Common myeloid progenitor, CD34-positive (primary cell): ENCODE results near the gene CFAP58.
"Not testable (repeated sequence)": the region's sequence is repeated elsewhere in the genome, so short reads cannot be mapped to it uniquely, and the experiment has no call there.

ENCODE experiments used
- CTCF ChIA-PET: fragments of 350-600 bp; sonication (Branson Sonifier 250); formaldehyde crosslinking; loops from one replicate; lab custom pipeline; 2021; ENCODE audit warnings: antibody characterized with exemption; lab: Charles Lee
- POLR2A ChIA-PET: fragments of 350-600 bp; sonication (Branson Sonifier 250); formaldehyde crosslinking; loops from one replicate; lab custom pipeline; 2021; ENCODE audit warnings: antibody characterized with exemption; lab: Charles Lee
- DNase-seq, 3 donors: peaks; one replicate each; pipeline versions ENCODE4 v3.0.0 to v3.0.0-alpha.2; 2013
- H3K27ac ChIP-seq, 2 experiments: 1 replicate in 1 of 2; 2 replicates in 1 of 2; pipeline ENCODE4 v1.7.0; 2013; ENCODE audit warnings: inconsistent platforms in 2 of 2, low read length in 2 of 2, mild to moderate bottlenecking in 2 of 2, low read depth in 1 of 2, moderate library complexity in 1 of 2; ENCODE audit not compliant: severe bottlenecking in 2 of 2, insufficient read depth in 1 of 2, poor library complexity in 1 of 2
- H3K27me3 ChIP-seq, 5 experiments: replicated peaks in 2 of 5; 1 replicate in 3 of 5; 2 replicates in 2 of 5; pipeline versions ENCODE4 v1.6.1 to v1.7.0; 2013; ENCODE audit warnings: low read length in 4 of 5, mild to moderate bottlenecking in 2 of 5, moderate library complexity in 2 of 5, inconsistent platforms in 1 of 5; ENCODE audit not compliant: insufficient read depth in 5 of 5, control insufficient read depth in 4 of 5
- H3K36me3 ChIP-seq, 4 experiments: 1 replicate in 2 of 4; 2 replicates in 2 of 4; pipeline versions ENCODE4 v1.6.1 to v1.7.0; 2013; ENCODE audit warnings: low read length in 3 of 4, control low read depth in 1 of 4, mild to moderate bottlenecking in 1 of 4; ENCODE audit not compliant: control insufficient read depth in 4 of 4, insufficient read depth in 4 of 4
- H3K4me1 ChIP-seq, 4 experiments: 1 replicate in 3 of 4; 2 replicates in 1 of 4; pipeline versions ENCODE4 v1.6.1 to v1.7.1; 2013; ENCODE audit warnings: low read length in 3 of 4, mild to moderate bottlenecking in 3 of 4, control low read depth in 1 of 4, inconsistent platforms in 1 of 4, moderate library complexity in 1 of 4; ENCODE audit not compliant: control insufficient read depth in 4 of 4, insufficient read depth in 4 of 4; ENCODE audit errors: control extremely low read depth in 1 of 4
- H3K4me3 ChIP-seq, 7 experiments: 1 replicate in 4 of 7; 2 replicates in 3 of 7; pipeline versions ENCODE4 v1.5.1 to v1.7.0; 2013; ENCODE audit warnings: mild to moderate bottlenecking in 7 of 7, low read length in 6 of 7, moderate library complexity in 6 of 7, inconsistent platforms in 2 of 7, low read depth in 2 of 7, control low read depth in 1 of 7; ENCODE audit not compliant: insufficient read depth in 4 of 7, control insufficient read depth in 1 of 7; ENCODE audit errors: extremely low read depth in 1 of 7
- H3K9me3 ChIP-seq, 5 experiments: 1 replicate in 4 of 5; 2 replicates in 1 of 5; pipeline versions ENCODE4 v1.6.1 to v1.7.1; 2013; ENCODE audit warnings: low read length in 4 of 5, mild to moderate bottlenecking in 2 of 5, inconsistent platforms in 1 of 5, low read depth in 1 of 5, moderate library complexity in 1 of 5; ENCODE audit not compliant: control insufficient read depth in 4 of 5, insufficient read depth in 2 of 5; ENCODE audit errors: control extremely low read depth in 1 of 5
- WGBS: methylation state at CpG from one replicate; pipeline ENCODE4 v1.1.5; 2013; ENCODE audit not compliant: insufficient coverage; 5-methylcytosine and 5-hydroxymethylcytosine counted together

CFAP58 gene

GRCh38 chr10:104468818-104469217 is 115.2 kb downstream of the CFAP58 start:
- DNase-seq, H3K4me3 ChIP-seq, H3K27me3 ChIP-seq, CTCF ChIA-PET, POLR2A ChIA-PET, H3K27ac ChIP-seq, H3K36me3 ChIP-seq: not testable (repeated sequence)
- no CpG with 5 or more reads among the region's 2 CpGs for WGBS
- Histone ChIP-seq H3K4me1 (peaks cover 0 to 24% (median 3%) of the 10 kb centered on the region in 4 experiments), H3K9me3 (peaks cover 0 to 11% (median 5%) of the 10 kb centered on the region in 5 experiments)

- Histone ChIP-seq H3K27me3 (peaks cover 0 to 2% (median 0%) of the 10 kb centered on the region in 5 experiments), H3K9me3 (peaks cover 0 to 6% (median 0%) of the 10 kb centered on the region in 5 experiments), H3K4me1 (peaks cover 0 to 27% (median 3%) of the 10 kb centered on the region in 4 experiments), H3K4me3 (no peak overlapping the region), H3K36me3 (no peaks in the 10 kb centered on the region), H3K27ac (no peak overlapping the region)
- 100% methylated on average over 1 of the region's 1 CpG for WGBS
- ChIA-PET CTCF (interaction anchor here (1.4 to 2.1 kb wide), 2 partner anchors 10 to 51 kb away, joined by 3 to 6 read pairs; no protein-coding TSS in a partner anchor), POLR2A (no interaction called here)
- DNase-seq, result no peak
Observed at GRCh38 chr10:104472505-104472904, 118.9 kb downstream of the CFAP58 start.

DNA sequence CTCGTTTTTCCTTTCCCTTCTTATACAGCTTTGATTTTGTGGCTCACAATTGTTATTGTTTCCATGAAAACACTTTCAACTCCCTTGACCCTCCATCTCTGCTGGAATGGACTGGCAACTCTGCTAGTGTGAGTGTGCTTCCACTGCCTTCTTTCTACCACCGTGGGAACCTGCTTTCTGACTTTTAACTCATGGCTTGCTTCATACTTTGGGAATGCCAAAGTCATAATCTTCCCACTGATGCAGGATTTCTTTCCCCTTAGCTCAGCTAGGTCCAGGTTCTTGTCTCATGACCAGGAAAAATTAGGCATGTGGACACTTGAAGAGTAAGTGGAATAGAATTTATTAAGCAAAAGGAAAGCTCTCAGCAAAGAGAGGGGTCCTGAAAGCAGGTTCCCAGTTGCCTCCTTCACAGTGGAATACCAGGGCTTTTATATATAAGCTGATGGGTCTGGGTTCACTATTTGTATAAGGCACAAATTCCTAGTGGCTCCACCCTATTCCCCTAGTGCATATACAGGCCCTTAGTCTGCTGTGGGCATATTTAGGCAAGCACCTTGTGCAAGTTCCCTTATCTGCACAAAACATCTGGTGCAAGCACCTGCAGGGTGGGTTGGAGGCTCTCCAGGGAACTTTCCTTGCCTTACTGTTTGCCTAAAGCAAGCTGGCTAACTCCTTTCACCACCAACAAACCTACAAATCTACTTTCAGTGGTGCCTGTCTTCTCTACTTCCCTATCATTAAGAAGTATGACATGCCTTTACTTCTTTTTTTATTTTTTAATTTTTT is 119.5 kb downstream of the CFAP58 start:
- 100% methylated on average over 1 of the region's 2 CpGs for WGBS
- ChIA-PET CTCF (interaction anchor here (1.4 to 2.1 kb wide), 2 partner anchors 10 to 51 kb away, joined by 3 to 6 read pairs; no protein-coding TSS in a partner anchor), POLR2A (interaction anchor here (1.0 kb wide), 1 partner anchor 16 kb away, joined by 3 read pairs; no protein-coding TSS in a partner anchor)
- H3K27me3 ChIP-seq, result peaks cover 0 to 2% (median 0%) of the 10 kb centered on the region in 5 experiments
- no peaks in the 10 kb centered on the region for H3K36me3 ChIP-seq
- no peak overlapping the region for H3K27ac ChIP-seq
- H3K4me3 ChIP-seq, result no peak overlapping the region
- DNase-seq, result peak; percentile 89 to 98 (median 96)
- peaks cover 0 to 27% (median 3%) of the 10 kb centered on the region in 4 experiments for H3K4me1 ChIP-seq
- peaks cover 0 to 6% (median 0%) of the 10 kb centered on the region in 5 experiments for H3K9me3 ChIP-seq

- H3K4me3 ChIP-seq, result no peak overlapping the region
- peak in 1 of 3 donors; percentile 28 for DNase-seq
- H3K4me1 ChIP-seq, result peaks cover 0 to 9% (median 1%) of the 10 kb centered on the region in 4 experiments
- no peaks in the 10 kb centered on the region for H3K36me3 ChIP-seq
- H3K9me3 ChIP-seq, result no peaks in the 10 kb centered on the region
- no CpG with 5 or more reads among the region's 3 CpGs for WGBS
- peaks cover 0 to 9% (median 0%) of the 10 kb centered on the region in 5 experiments for H3K27me3 ChIP-seq
- H3K27ac ChIP-seq, result no peak overlapping the region
- CTCF ChIA-PET, result no interaction called here
- POLR2A ChIA-PET, result no interaction called here
Observed at GRCh38 chr10:104478380-104478779, 124.7 kb downstream of the CFAP58 start.

- no peaks in the 10 kb centered on the region for H3K36me3 ChIP-seq
- DNase-seq, result no peak
- POLR2A ChIA-PET, result no interaction called here
- no peak overlapping the region for H3K4me3 ChIP-seq
- H3K4me1 ChIP-seq, result peaks cover 0 to 12% (median 1%) of the 10 kb centered on the region in 4 experiments
- no peaks in the 10 kb centered on the region for H3K9me3 ChIP-seq
- no peak overlapping the region for H3K27ac ChIP-seq
- 100% methylated on average over 4 of the region's 6 CpGs for WGBS
- CTCF ChIA-PET, result interaction anchor here (0.8 to 1.5 kb wide), 2 partner anchors 14 to 23 kb away, joined by 3 read pairs; no protein-coding TSS in a partner anchor
- peaks cover 0 to 9% (median 0%) of the 10 kb centered on the region in 5 experiments for H3K27me3 ChIP-seq
Observed at GRCh38 chr10:104479906-104480593, 126.4 kb downstream of the CFAP58 start.

DNA sequence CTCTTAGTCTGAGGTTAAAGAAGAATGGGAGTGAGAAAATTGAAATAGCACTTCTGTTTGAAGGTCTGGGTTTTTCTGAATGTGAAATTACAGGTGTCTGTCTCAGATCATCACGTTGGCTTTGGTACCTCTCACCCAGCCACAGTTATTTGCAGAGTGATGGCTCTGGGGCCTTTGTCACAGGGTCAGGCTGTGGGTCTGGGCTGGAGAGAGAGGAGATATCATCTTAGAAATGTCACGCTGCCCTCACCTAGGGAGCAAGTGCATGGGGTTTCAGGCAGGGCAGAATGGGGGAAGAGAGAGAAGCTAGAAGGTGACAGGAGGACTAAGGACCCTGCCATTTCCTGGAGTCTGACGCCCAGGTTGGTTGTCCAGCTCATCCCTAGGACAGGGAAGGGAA is 127.2 kb downstream of the CFAP58 start:
- H3K9me3 ChIP-seq, result no peaks in the 10 kb centered on the region
- no peaks in the 10 kb centered on the region for H3K36me3 ChIP-seq
- ChIA-PET CTCF (interaction anchor here (1.5 kb wide), 1 partner anchor 24 kb away, joined by 3 read pairs; no protein-coding TSS in a partner anchor), POLR2A (no interaction called here)
- DNase-seq, result no peak
- 90% methylated on average over 3 of the region's 3 CpGs for WGBS
- no peak overlapping the region for H3K4me3 ChIP-seq
- peaks cover 0 to 12% (median 1%) of the 10 kb centered on the region in 4 experiments for H3K4me1 ChIP-seq
- peaks cover 0 to 8% (median 0%) of the 10 kb centered on the region in 5 experiments for H3K27me3 ChIP-seq
- no peak overlapping the region for H3K27ac ChIP-seq
